PFSK-1 (cell line): ENCODE measurements around the gene PTP4A2.

Source experiments
- FOXP2 ChIP-seq: optimal IDR thresholded peaks from 2 replicates; pipeline ENCODE3; 2011; ENCODE audit warnings: borderline replicate concordance, control low read depth, inconsistent platforms; ENCODE audit not compliant: insufficient read depth; ENCODE audit errors: extremely low read length, extremely low read depth
- POLR2AphosphoS5 ChIP-seq: IDR thresholded peaks from 2 replicates; pipeline ENCODE4 v1.6.1; 2012; ENCODE audit warnings: low read depth, mild to moderate bottlenecking, control low read depth, low read length, moderate library complexity
- REST ChIP-seq, 2 experiments: IDR thresholded peaks; 2 replicates each; pipeline versions ENCODE4 v1.6.1 to v1.8.0; 2011 to 2012; ENCODE audit warnings: low read depth in 2 of 2, low read length in 2 of 2, control low read depth in 1 of 2, inconsistent platforms in 1 of 2, mild to moderate bottlenecking in 1 of 2, moderate library complexity in 1 of 2; ENCODE audit not compliant: insufficient read depth in 1 of 2
- SIN3A ChIP-seq: IDR thresholded peaks from 2 replicates; pipeline ENCODE4 v1.6.1; 2012; ENCODE audit warnings: mild to moderate bottlenecking, low read length, moderate library complexity, borderline replicate concordance; ENCODE audit not compliant: insufficient read depth
- TAF1 ChIP-seq: IDR thresholded peaks from 2 replicates; pipeline ENCODE4 v1.6.1; 2012; ENCODE audit warnings: low read length, control low read depth, borderline replicate concordance; ENCODE audit not compliant: insufficient read depth

- TF ChIP-seq TAF1 (no peak), POLR2AphosphoS5 (no peak), REST (IDR thresholded peaks at IDR 0.05; ENCODE audit: insufficient read depth in 1 of 2, low read depth in 2 of 2, low read length in 2 of 2) (no peak), FOXP2 (no peak), SIN3A (no peak)
These were observed 19.8 kb upstream of the PTP4A2 start for GRCh38 chr1:31957701-31958674.
